H1 (cell line): Measurements from ENCODE around the gene PHLPP2. TPM values are rescaled to one million over a fixed set of nuclear protein-coding genes. Genes with fewer than 3 reads are reported as not detected.

Experiments
- BRCA1 ChIP-seq: IDR thresholded peaks from 2 replicates; pipeline ENCODE4 v1.6.1; 2012; ENCODE audit warnings: low read depth, low read length, improper control_type of control experiment
- CHD1 ChIP-seq: IDR thresholded peaks from 2 replicates; pipeline ENCODE4 v1.6.1; 2012; ENCODE audit warnings: low read depth, low read length, improper control_type of control experiment
- EZH2 ChIP-seq: fragments of 200-600 bp; sonication (generic); IDR thresholded peaks from 2 replicates; pipeline ENCODE4 v1.7.1; 2012; ENCODE audit warnings: low read depth, mild to moderate bottlenecking, moderate library complexity, low read length, inconsistent platforms; ENCODE audit not compliant: severe bottlenecking
- GTF2F1 ChIP-seq: IDR thresholded peaks from 2 replicates; pipeline ENCODE4 v1.6.1; 2012; ENCODE audit warnings: low read depth, low read length, improper control_type of control experiment, borderline replicate concordance
- JUN ChIP-seq: IDR thresholded peaks from 2 replicates; pipeline ENCODE4 v1.6.1; 2011; ENCODE audit warnings: low read depth, mild to moderate bottlenecking, improper control_type of control experiment, low read length
- KDM4A ChIP-seq: IDR thresholded peaks from one replicate; pipeline ENCODE4 v1.7.1; 2012; ENCODE audit warnings: low read depth, mild to moderate bottlenecking, moderate library complexity, low read length, inconsistent platforms; ENCODE audit not compliant: severe bottlenecking
- KDM5A ChIP-seq: fragments of 200-600 bp; IDR thresholded peaks from 2 replicates; pipeline ENCODE4 v1.7.1; 2012; ENCODE audit warnings: mild to moderate bottlenecking, low read length, inconsistent platforms, mixed read lengths
- NANOG ChIP-seq: IDR thresholded peaks from 2 replicates; pipeline ENCODE4 v1.6.1; 2011; ENCODE audit warnings: low read length, low read depth, mild to moderate bottlenecking, inconsistent platforms; ENCODE audit not compliant: insufficient read depth, poor library complexity, severe bottlenecking
- POLR2AphosphoS5 ChIP-seq: IDR thresholded peaks from 2 replicates; pipeline ENCODE4 v1.6.1; 2011; ENCODE audit warnings: low read depth, low read length
- TCF12 ChIP-seq: IDR thresholded peaks from 2 replicates; pipeline ENCODE4 v1.6.1; 2011; ENCODE audit warnings: low read depth, mild to moderate bottlenecking, low read length
- polyA plus RNA-seq, 7 experiments: library from polyadenylated mRNA; depleted of rRNA in 3 of 7; stranded (reverse) in 5 of 7; unstranded in 2 of 7; fragments of >200 nt in 5 of 7; fragments of 200-250 nt in 2 of 7; gene quantifications; 1 replicate in 5 of 7; 2 replicates in 1 of 7; 4 replicates in 1 of 7; pipeline versions ENCODE4 v1.2.1 to v1.2.3, GENCODE V29; 2011 to 2013; ENCODE audit warnings: missing spikeins in 2 of 7, mixed read lengths in 2 of 7
- total RNA-seq: library from RNA; stranded (reverse); fragmentation: NEBNext Ultra II Directional; extraction: Animal tissue kit (Norgen Biotek cat#: 25700); gene quantifications from 2 replicates; pipeline ENCODE4 v1.2.1, GENCODE V29; 2021

The PHLPP2 gene
- total and polyA plus RNA-seq, 2 of the 8 experiments (the other 6 are each of a cell fraction or from before 2014, with no cell fraction given) = 7.3 to 12.9 TPM

- TF ChIP-seq KDM5A (no peak), BRCA1 (no peak), TCF12 (0 out of 2 replicates have a peak, but pooled peaks have one; percentile 7), POLR2AphosphoS5 (0 out of 2 replicates have a peak, but pooled peaks have one; percentile 10), GTF2F1 (no peak), CHD1 (no peak), NANOG (no peak), JUN (no peak), EZH2 (no peak), KDM4A (peak; percentile 65)
These were observed 773 bp downstream of the PHLPP2 start (continued) for GRCh38 chr16:71723537-71724319.
